Erythroblast (primary cell): Measurements from ENCODE around the gene NLRP10.
A peak's percentile ranks its signal among the peaks of the same experiment; 100 is the strongest.

Source experiments
- DNase-seq, 2 experiments: peaks; one replicate each; lab custom pipeline; 2025; lab: John Stamatoyannopoulos, UW
- GATA1 ChIP-seq: IDR thresholded peaks from 2 replicates; pipeline ENCODE4 v1.6.1; 2011; ENCODE audit warnings: low read depth, mild to moderate bottlenecking, control low read depth, low read length, moderate library complexity
- POLR2A ChIP-seq: IDR thresholded peaks from 2 replicates; pipeline ENCODE4 v1.6.1; 2011; ENCODE audit warnings: mild to moderate bottlenecking, low read length

The NLRP10 gene

GRCh38 chr11:7986768-7987559 is 21.7 kb upstream of the NLRP10 start, which contains the start of gene EIF3F:
Gene EIF3F (plus strand): TSS chr11:7987337. CDS start chr11:7987353, 16 bp downstream.
- TF ChIP-seq GATA1 (no peak), POLR2A (peak; percentile 64)
- peak; percentile 98 to 100 for DNase-seq

GRCh38 chr11:7983832-7984590 is 18.8 kb upstream of the NLRP10 start:
- no peak for DNase-seq
- TF ChIP-seq POLR2A (no peak), GATA1 (no peak)

- DNase-seq: no peak
- TF ChIP-seq POLR2A (no peak), GATA1 (no peak)
Measured at GRCh38 chr11:7982582-7983119, 17.4 kb upstream of the NLRP10 start.

- no peak for DNase-seq
- TF ChIP-seq POLR2A (no peak), GATA1 (no peak)
Measured at GRCh38 chr11:7981619-7982157, 16.4 kb upstream of the NLRP10 start.

GRCh38 chr11:7977232-7977917 is 12.1 kb upstream of the NLRP10 start:
- TF ChIP-seq POLR2A (no peak), GATA1 (no peak)
- DNase-seq: peak; percentile 57 to 76

- TF ChIP-seq GATA1 (no peak), POLR2A (no peak)
- DNase-seq: no peak
Measured at GRCh38 chr11:7974668-7975067, 9.4 kb upstream of the NLRP10 start.

- TF ChIP-seq POLR2A (no peak), GATA1 (no peak)
- DNase-seq: no peak
Measured at GRCh38 chr11:7973011-7973410, 7.8 kb upstream of the NLRP10 start.

- TF ChIP-seq GATA1: no peak
- TF ChIP-seq POLR2A: no peak
- DNase-seq: no peak
Measured at GRCh38 chr11:7971846-7972245, 6.6 kb upstream of the NLRP10 start.

- no peak for TF ChIP-seq GATA1
- no peak for TF ChIP-seq POLR2A
- no peak for DNase-seq
Measured at GRCh38 chr11:7969756-7970646, 4.8 kb upstream of the NLRP10 start.

GRCh38 chr11:7968686-7969085 is 3.4 kb upstream of the NLRP10 start:
- TF ChIP-seq POLR2A: no peak
- DNase-seq: no peak

GRCh38 chr11:7967826-7968225 is 2.6 kb upstream of the NLRP10 start:
- no peak for DNase-seq
- TF ChIP-seq GATA1 (no peak), POLR2A (no peak)

- DNase-seq: no peak
- TF ChIP-seq GATA1 (no peak), POLR2A (no peak)
Measured at GRCh38 chr11:7967097-7967496, 1.9 kb upstream of the NLRP10 start.
